HL-60 (cell line): ENCODE measurements around the gene PRPF40B.

Source experiments
- DNase-seq, 2 experiments: peaks; one replicate each; pipeline ENCODE4 v3.0.0-alpha.2; 2010 to 2020; ENCODE audit warnings: low read depth in 1 of 2, low spot score in 1 of 2
- H3K27ac ChIP-seq: fragments of 250-450 bp; sonication (Bioruptor Pico); replicated peaks from 2 replicates; pipeline ENCODE4 v1.5.1; 2020; ENCODE audit warnings: mild to moderate bottlenecking, moderate library complexity
- H3K27me3 ChIP-seq: fragments of 250-450 bp; sonication (Bioruptor Pico); 2 replicates; pipeline ENCODE4 v1.5.1; 2021; ENCODE audit warnings: mild to moderate bottlenecking, moderate library complexity; ENCODE audit not compliant: insufficient read depth, poor library complexity, severe bottlenecking
- H3K4me3 ChIP-seq: replicated peaks from 2 replicates; pipeline ENCODE4 v1.5.1; 2011; ENCODE audit warnings: mild to moderate bottlenecking, control low read depth, low read length; ENCODE audit not compliant: insufficient read depth
- CTCF ChIP-seq: IDR thresholded peaks from one replicate; pipeline ENCODE4 v1.5.1; 2011; ENCODE audit warnings: low read length, control low read depth, inconsistent platforms; ENCODE audit not compliant: insufficient read depth
- GABPA ChIP-seq: IDR thresholded peaks from 2 replicates; pipeline ENCODE4 v1.6.1; 2012; ENCODE audit warnings: low read depth
- POLR2AphosphoS5 ChIP-seq: IDR thresholded peaks from 2 replicates; pipeline ENCODE4 v1.6.1; 2012; ENCODE audit warnings: low read depth
- REST ChIP-seq: IDR thresholded peaks from 2 replicates; pipeline ENCODE4 v1.6.1; 2012; ENCODE audit warnings: low read depth; ENCODE audit not compliant: insufficient replicate concordance
- SPI1 ChIP-seq: IDR thresholded peaks from 2 replicates; pipeline ENCODE4 v1.6.1; 2012; ENCODE audit warnings: low read depth, mild to moderate bottlenecking, borderline replicate concordance

PRPF40B gene

GRCh38 chr12:49649892-49650291, 26.5 kb downstream of the PRPF40B start:
- no peaks in the 10 kb centered on the region for H3K27me3 ChIP-seq
- no peak overlapping the region for H3K4me3 ChIP-seq
- no peak overlapping the region for H3K27ac ChIP-seq
- no peak for DNase-seq
- TF ChIP-seq SPI1 (no peak), POLR2AphosphoS5 (no peak), GABPA (no peak), CTCF (no peak), REST (no peak)

GRCh38 chr12:49651855-49652254, 28.5 kb downstream of the PRPF40B start:
- no peak for DNase-seq
- no peak for TF ChIP-seq REST
- no peak for TF ChIP-seq CTCF
- no peak for TF ChIP-seq POLR2AphosphoS5
- TF ChIP-seq SPI1, result no peak
- no peak for TF ChIP-seq GABPA

GRCh38 chr12:49652921-49653520, 29.7 kb downstream of the PRPF40B start:
- peak in 1 of 2 experiments; percentile 23 for DNase-seq
- peak; percentile 9; the same call in 1 of the 2 replicates for TF ChIP-seq SPI1
- no peak for TF ChIP-seq REST
- no peaks in the 10 kb centered on the region for H3K27me3 ChIP-seq
- H3K27ac ChIP-seq, result no peak overlapping the region
- no peak overlapping the region for H3K4me3 ChIP-seq

More at GRCh38 chr12:49651855-49652254, 28.5 kb downstream of the PRPF40B start:
- Histone ChIP-seq H3K4me3 (no peak overlapping the region), H3K27ac (no peak overlapping the region), H3K27me3 (no peaks in the 10 kb centered on the region)
